Calu3 (cell line): ENCODE measurements around the gene ENC1. TPM values are rescaled to one million over a fixed set of nuclear protein-coding genes. Genes with fewer than 3 reads are reported as not detected.

Experiments used
- BruUV-seq: library from RNA; stranded (reverse); fragments of 400-500 nt; replicated peaks from 2 replicates; lab custom pipeline; 2021; lab: Mats Ljungman, UMichigan
- CTCF ChIA-PET: fragments of 300-600 bp; sonication (Branson Sonifier 250); formaldehyde crosslinking; loops from one replicate; lab custom pipeline; 2022; ENCODE audit warnings: antibody characterized with exemption; lab: Charles Lee
- DNase-seq: peaks from one replicate; pipeline ENCODE4 v3.0.0; 2022
- H3K27ac Mint-ChIP-seq: one replicate; pipeline ENCODE4 v1.8.0; 2022; ENCODE audit warnings: mixed read lengths; ENCODE audit not compliant: unreplicated experiment
- H3K27me3 Mint-ChIP-seq: one replicate; pipeline ENCODE4 v1.8.0; 2022; ENCODE audit warnings: mixed read lengths; ENCODE audit not compliant: unreplicated experiment
- H3K36me3 Mint-ChIP-seq: one replicate; pipeline ENCODE4 v1.8.0; 2022; ENCODE audit warnings: mild to moderate bottlenecking, moderate library complexity, mixed read lengths; ENCODE audit not compliant: insufficient read depth, unreplicated experiment
- H3K4me1 Mint-ChIP-seq: one replicate; pipeline ENCODE4 v1.8.0; 2022; ENCODE audit warnings: mild to moderate bottlenecking, low read depth, mixed read lengths; ENCODE audit not compliant: unreplicated experiment
- H3K4me3 Mint-ChIP-seq: one replicate; pipeline ENCODE4 v1.8.0; 2022; ENCODE audit warnings: mild to moderate bottlenecking, low read depth, moderate library complexity, mixed read lengths; ENCODE audit not compliant: unreplicated experiment
- H3K9me3 Mint-ChIP-seq: one replicate; pipeline ENCODE4 v1.8.0; 2022; ENCODE audit warnings: low read depth, mixed read lengths; ENCODE audit not compliant: unreplicated experiment
- CTCF ChIP-seq: fragments of 200-600 bp; IDR thresholded peaks from one replicate; pipeline ENCODE4 v1.8.0; 2022; ENCODE audit warnings: antibody characterized with exemption; ENCODE audit not compliant: unreplicated experiment
- intact Hi-C: fragments of 100-400 bp; cut with micrococcal nuclease; formaldehyde crosslinking; loops from one replicate; pipeline ENCODE4 v1.10.0; 2022; ENCODE audit not compliant: unreplicated experiment
- total RNA-seq: library from RNA; stranded (reverse); gene quantifications from 2 replicates; pipeline ENCODE4 v1.2.3, GENCODE V29; 2022

Gene ENC1
- total RNA-seq, 1 experiment from 2014 or later: 91.6 TPM

DNA sequence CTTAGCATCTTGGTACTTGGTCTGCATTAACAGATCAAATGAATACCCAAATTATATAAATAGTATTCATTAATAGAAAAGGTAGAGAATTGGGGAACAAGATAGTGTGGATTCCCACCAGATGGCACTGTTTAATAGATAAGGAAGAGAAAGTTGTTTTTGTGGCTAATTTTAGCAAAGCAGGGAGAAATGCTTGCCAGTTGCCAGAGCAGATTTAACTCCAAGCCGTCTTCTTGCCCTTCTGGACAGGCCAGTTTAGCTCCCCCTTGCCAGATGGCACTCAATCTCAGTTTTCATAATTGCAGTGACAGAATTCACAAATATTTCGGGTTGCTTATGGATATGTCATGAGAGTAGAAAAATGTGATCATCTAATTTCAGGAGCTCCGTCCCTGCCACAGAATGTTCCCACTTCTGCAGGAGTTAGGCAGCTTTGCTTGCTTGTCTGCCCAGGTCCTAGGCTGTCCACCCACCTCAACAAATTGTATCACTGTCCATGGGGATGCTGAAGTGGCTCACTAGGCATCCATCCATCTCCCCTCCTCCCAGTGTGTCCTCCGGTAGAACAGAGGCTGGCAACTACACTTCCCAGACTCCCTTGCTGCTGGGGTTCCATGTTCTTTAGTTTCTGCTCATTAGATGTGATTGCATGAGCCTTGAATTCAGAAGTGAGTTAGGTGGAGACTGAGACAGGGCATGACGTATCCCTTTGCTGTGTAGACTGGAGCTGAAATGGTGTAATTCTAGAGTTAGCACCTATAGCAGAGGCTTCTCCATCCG, 32.7 kb upstream of the ENC1 start:
- intact Hi-C loops: loop anchor here (1.0 kb wide), 1 partner anchor 246 kb away; no protein-coding TSS in a partner anchor
- H3K4me1 Mint-ChIP-seq: no peaks in the 10 kb centered on the region
- no peak overlapping the region for H3K27ac Mint-ChIP-seq
- TF ChIP-seq CTCF: peak; percentile 47
- no peaks in the 10 kb centered on the region for H3K27me3 Mint-ChIP-seq
- DNase-seq: no peak
- no TSS peak for BruUV-seq
- no peak overlapping the region for H3K4me3 Mint-ChIP-seq
- H3K9me3 Mint-ChIP-seq: peaks cover 6% of the 10 kb centered on the region
- no peaks in the 10 kb centered on the region for H3K36me3 Mint-ChIP-seq
- CTCF ChIA-PET: no interaction called here

DNA sequence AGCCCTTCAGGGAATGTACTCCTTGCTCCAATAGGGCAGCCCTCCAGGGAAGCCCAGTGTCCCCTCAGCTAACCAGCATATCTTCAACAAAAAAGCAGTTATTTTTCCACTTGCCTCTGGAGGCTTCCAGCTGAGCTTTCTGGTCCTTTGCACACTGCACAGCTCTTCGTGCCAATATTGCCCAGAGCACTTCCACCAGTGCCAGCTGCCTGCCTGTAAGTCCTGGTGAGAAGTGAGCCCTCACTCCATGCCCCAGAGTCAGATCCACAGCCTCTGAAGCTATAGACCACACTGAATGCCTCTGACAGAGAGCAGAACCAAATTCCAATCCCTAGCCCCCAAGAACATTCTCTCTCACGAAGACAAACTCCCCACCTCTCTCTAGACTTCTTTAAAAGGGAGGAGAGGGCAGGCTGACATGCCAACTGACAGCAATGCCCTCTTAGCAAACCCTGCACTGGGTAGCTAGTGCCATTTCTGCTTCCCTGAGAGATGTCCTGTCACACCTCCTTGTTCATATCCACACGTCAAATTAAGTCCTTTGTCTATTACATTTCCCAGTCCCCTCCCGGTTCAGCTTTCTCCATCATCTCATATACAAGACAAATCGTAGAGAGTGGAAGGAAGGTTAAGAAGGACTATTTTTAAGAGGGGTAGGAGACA, 31.8 kb upstream of the ENC1 start:
- Mint-ChIP-seq H3K27me3 (no peaks in the 10 kb centered on the region), H3K27ac (no peak overlapping the region), H3K9me3 (peaks cover 6% of the 10 kb centered on the region), H3K4me1 (no peaks in the 10 kb centered on the region), H3K4me3 (no peak overlapping the region), H3K36me3 (no peaks in the 10 kb centered on the region)
- no TSS peak for BruUV-seq
- no peak for TF ChIP-seq CTCF
- CTCF ChIA-PET: no interaction called here
- intact Hi-C loops: no loop called here
- DNase-seq: no peak

DNA sequence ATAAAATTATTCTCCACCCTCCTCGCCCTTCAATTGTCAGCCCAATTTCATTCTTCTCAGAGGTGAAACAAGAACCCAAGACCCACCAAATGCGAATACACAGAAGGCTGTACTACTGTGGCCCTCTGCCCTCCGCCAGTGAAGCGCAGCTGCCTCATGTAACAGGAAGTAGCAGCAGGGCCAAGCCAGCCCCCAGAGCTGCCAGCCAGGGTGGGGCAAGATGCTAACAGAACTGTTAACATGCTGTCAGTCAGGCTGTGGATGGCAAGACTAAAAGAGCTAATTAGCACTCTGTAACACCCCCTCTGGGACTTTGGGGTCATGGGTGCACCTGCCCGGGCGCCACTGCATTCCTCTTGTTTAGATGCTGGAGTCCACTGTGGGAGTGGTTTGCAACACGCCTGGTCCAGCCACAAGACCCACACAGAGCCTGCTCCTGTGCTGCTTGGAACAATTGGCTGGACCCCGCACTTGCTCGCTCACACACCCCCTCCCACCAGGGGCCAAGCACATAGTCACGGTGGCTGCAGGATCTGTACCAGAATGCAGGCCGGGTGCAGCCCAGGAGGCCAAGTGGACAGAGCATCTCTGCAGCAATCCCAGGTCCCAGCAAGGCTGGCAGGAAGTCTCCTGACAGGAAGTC, 30.0 kb upstream of the ENC1 start:
- peaks cover 6% of the 10 kb centered on the region for H3K9me3 Mint-ChIP-seq
- intact Hi-C loops: no loop called here
- CTCF ChIA-PET: no interaction called here
- no peak overlapping the region for H3K4me3 Mint-ChIP-seq
- DNase-seq: no peak
- TF ChIP-seq CTCF: no peak
- H3K27ac Mint-ChIP-seq: no peak overlapping the region
- H3K4me1 Mint-ChIP-seq: no peaks in the 10 kb centered on the region
- H3K27me3 Mint-ChIP-seq: no peaks in the 10 kb centered on the region
- H3K36me3 Mint-ChIP-seq: no peaks in the 10 kb centered on the region
- no TSS peak for BruUV-seq

- no peaks in the 10 kb centered on the region for H3K4me1 Mint-ChIP-seq
- intact Hi-C loops: no loop called here
- no peak for TF ChIP-seq CTCF
- H3K27me3 Mint-ChIP-seq: no peaks in the 10 kb centered on the region
- DNase-seq: no peak
- BruUV-seq: no TSS peak
- no peak overlapping the region for H3K27ac Mint-ChIP-seq
- no peak overlapping the region for H3K4me3 Mint-ChIP-seq
- peaks cover 6% of the 10 kb centered on the region for H3K9me3 Mint-ChIP-seq
- no peaks in the 10 kb centered on the region for H3K36me3 Mint-ChIP-seq
- CTCF ChIA-PET: no interaction called here
These were observed 29.3 kb upstream of the ENC1 start for GRCh38 chr5:74669821-74670220.
